Measurements from ENCODE around the gene BIVM. TPM values are rescaled to one million over a fixed set of nuclear protein-coding genes. Genes with fewer than 3 reads are reported as not detected.

BIVM gene
- total and polyA plus RNA-seq, 8 donors = 8.2 to 14.1 (median 11.2) TPM

DNA sequence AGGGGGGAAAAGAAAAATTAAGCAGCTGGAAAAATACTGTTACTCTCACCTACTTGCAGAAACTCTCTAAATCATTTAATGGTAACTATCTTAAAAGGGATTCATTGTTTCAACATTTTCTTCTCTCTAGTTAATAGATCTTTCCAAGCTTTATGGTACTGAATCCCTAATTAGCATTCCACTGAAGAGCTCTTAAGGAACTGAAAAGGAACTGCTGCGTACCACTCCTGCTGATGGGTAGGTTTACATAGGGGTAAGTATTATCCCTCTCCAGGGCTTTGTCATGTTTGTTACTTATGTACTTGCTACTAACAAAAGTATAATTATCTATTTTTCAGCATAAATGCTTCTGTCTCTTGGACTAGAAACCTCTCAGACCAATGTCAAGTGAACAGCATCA lies 37.8 kb upstream of the BIVM start:
- Histone ChIP-seq H3K36me3 (no peaks in the 10 kb centered on the region), H3K4me1 (no peaks in the 10 kb centered on the region), H3K27me3 (no peaks in the 10 kb centered on the region), H3K27ac (no peak overlapping the region), H3K4me3 (no peak overlapping the region), H3K9me3 (no peaks in the 10 kb centered on the region)
- TF ChIP-seq CTCF (IDR thresholded peaks at IDR 0.05) = no peak
- WGBS, 2 donors = 83 to 93% methylated on average over 1 of the region's 1 CpG
- intact Hi-C loops (cut with DNase I) = no loop called here
- DNase-seq (no peak), FAIRE-seq (no peak), ATAC-seq (no peak)

DNA sequence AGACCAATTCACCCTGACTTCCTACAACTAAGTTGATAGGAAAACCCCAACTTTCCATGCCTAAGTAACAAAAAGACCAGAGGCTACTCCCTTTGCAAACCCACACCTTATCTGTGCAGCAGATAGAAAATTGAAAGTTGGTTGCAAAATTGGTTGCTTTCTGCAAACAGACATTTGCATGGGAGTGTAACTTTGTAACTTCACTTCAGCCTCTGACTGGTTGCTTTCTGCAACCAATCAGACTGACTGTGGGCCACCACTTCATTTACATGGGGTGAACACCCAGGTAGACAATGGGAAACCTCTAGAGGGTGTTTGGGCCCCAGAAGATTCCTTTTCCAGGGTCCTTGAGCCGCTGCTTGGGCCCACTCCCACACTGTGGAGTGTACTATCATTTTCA lies 35.2 kb upstream of the BIVM start:
- FAIRE-seq (no peak), DNase-seq (no peak), ATAC-seq (no peak)
- H3K4me1 ChIP-seq = no peaks in the 10 kb centered on the region
- H3K27me3 ChIP-seq = no peaks in the 10 kb centered on the region
- intact Hi-C loops (cut with DNase I) = no loop called here
- H3K36me3 ChIP-seq = no peaks in the 10 kb centered on the region
- no peak overlapping the region for H3K27ac ChIP-seq
- no peaks in the 10 kb centered on the region for H3K9me3 ChIP-seq
- H3K4me3 ChIP-seq = no peak overlapping the region
- no peak for TF ChIP-seq CTCF (IDR thresholded peaks at IDR 0.05)
- WGBS, 2 donors = 81 to 95% methylated on average over 1 of the region's 1 CpG

DNA sequence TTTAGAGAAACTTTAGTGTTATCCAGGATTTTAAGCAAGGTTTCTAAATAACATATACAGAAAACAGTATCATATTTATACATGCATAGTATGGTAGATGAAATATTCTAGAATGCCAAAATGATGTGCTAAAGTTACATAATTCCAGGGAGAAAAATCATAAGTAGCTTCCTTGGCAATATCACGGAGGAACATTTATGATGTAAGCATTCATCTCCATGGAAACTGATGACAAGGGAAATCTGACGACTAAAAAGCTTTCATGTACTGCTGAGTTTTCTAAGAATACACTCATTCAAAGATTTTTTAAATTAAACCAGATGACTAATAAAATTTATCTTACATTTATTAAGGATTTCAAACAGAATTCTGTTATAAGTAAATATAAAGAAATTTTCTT lies 30.0 kb upstream of the BIVM start:
- DNase-seq (no peak), FAIRE-seq (no peak), ATAC-seq (no peak)
- no peaks in the 10 kb centered on the region for H3K36me3 ChIP-seq
- H3K4me3 ChIP-seq = no peak overlapping the region
- H3K27ac ChIP-seq = no peak overlapping the region
- H3K9me3 ChIP-seq = no peaks in the 10 kb centered on the region
- WGBS, 2 donors = 68 to 77% methylated on average over 2 of the region's 2 CpGs
- intact Hi-C loops (cut with DNase I) = no loop called here
- no peak for TF ChIP-seq CTCF (IDR thresholded peaks at IDR 0.05)
- H3K4me1 ChIP-seq = peaks cover 0 to 3% (median 0%) of the 10 kb centered on the region in 3 donors
- no peaks in the 10 kb centered on the region for H3K27me3 ChIP-seq

- Histone ChIP-seq H3K9me3 (no peaks in the 10 kb centered on the region), H3K4me1 (peaks cover 0 to 3% (median 0%) of the 10 kb centered on the region in 3 donors), H3K4me3 (no peak overlapping the region), H3K27me3 (no peaks in the 10 kb centered on the region), H3K36me3 (no peaks in the 10 kb centered on the region), H3K27ac (no peak overlapping the region)
- ATAC-seq (no peak), DNase-seq (no peak), FAIRE-seq (no peak)
- WGBS, 2 donors = 61 to 74% methylated on average over 4 of the region's 4 CpGs
- intact Hi-C loops (cut with DNase I) = no loop called here
- TF ChIP-seq CTCF (IDR thresholded peaks at IDR 0.05) = no peak
Observed at GRCh38 chr13:102769679-102770078, 29.2 kb upstream of the BIVM start.

GRCh38 chr13:102770435-102770834 lies 28.5 kb upstream of the BIVM start:
- H3K27ac ChIP-seq = no peak overlapping the region
- no peak for FAIRE-seq

More at GRCh38 chr13:102770435-102770834, 28.5 kb upstream of the BIVM start:
- WGBS, 2 donors = 54 to 56% methylated on average over 2 of the region's 2 CpGs
- H3K9me3 ChIP-seq = no peaks in the 10 kb centered on the region
- H3K36me3 ChIP-seq = no peaks in the 10 kb centered on the region
- ATAC-seq (no peak), DNase-seq (no peak)
- H3K4me3 ChIP-seq = no peak overlapping the region
- H3K4me1 ChIP-seq = peaks cover 0 to 3% (median 0%) of the 10 kb centered on the region in 3 donors
- intact Hi-C loops (cut with DNase I) = no loop called here
- no peak for TF ChIP-seq CTCF (IDR thresholded peaks at IDR 0.05)
- H3K27me3 ChIP-seq = no peaks in the 10 kb centered on the region
